SK-N-SH (cell line): ENCODE results near the gene NUCB1. TPM values are rescaled to one million over a fixed set of nuclear protein-coding genes. Genes with fewer than 3 reads are reported as not detected.

Experiments
- CTCF ChIA-PET: fragments of 300-600, 350-600 bp; formaldehyde crosslinking; extraction: SDS; loops from one replicate; lab custom pipeline; 2021; lab: Yijun Ruan, JAX
- POLR2A ChIA-PET: fragments of 350-600 bp; sonication (Branson Sonifier 250); formaldehyde crosslinking; extraction: SDS; loops from one replicate; lab custom pipeline; 2020; ENCODE audit warnings: antibody characterized with exemption, inconsistent platforms; lab: Yijun Ruan, JAX
- DNase-seq: peaks from one replicate; pipeline ENCODE4 v3.0.0; 2012
- H2AFZ ChIP-seq: fragments of 200-600 bp; sonication (generic); 2 replicates; pipeline ENCODE4 v1.8.1; 2016; ENCODE audit warnings: antibody characterized with exemption, mild to moderate bottlenecking, low read depth
- H3F3A ChIP-seq: fragments of 200-600 bp; sonication (generic); replicated peaks from 2 replicates; pipeline ENCODE3; 2016; ENCODE audit warnings: antibody characterized with exemption, mild to moderate bottlenecking; ENCODE audit not compliant: insufficient read depth
- H3K27ac ChIP-seq, 2 experiments: fragments of 200-500 bp in 1 of 2; fragments of 200-600 bp in 1 of 2; sonication (Bioruptor generic) in 1 of 2; sonication (generic), shearing (Covaris generic) in 1 of 2; 2 replicates each; pipeline versions ENCODE4 v1.5.1 to v1.6.1; 2014 to 2016; ENCODE audit warnings: low read depth in 2 of 2, inconsistent platforms in 1 of 2, low read length in 1 of 2, mild to moderate bottlenecking in 1 of 2, mixed read lengths in 1 of 2
- H3K27me3 ChIP-seq: fragments of 200-600 bp; sonication (generic), shearing (Covaris generic); 2 replicates; pipeline ENCODE4 v1.6.1; 2016; ENCODE audit warnings: mixed run types; ENCODE audit not compliant: insufficient read depth
- H3K36me3 ChIP-seq, 2 experiments: fragments of 200-500 bp in 1 of 2; fragments of 200-600 bp in 1 of 2; sonication (Bioruptor generic) in 1 of 2; sonication (generic) in 1 of 2; replicated peaks in 1 of 2; 2 replicates each; pipeline versions ENCODE3 to v1.5.1; 2014 to 2016; ENCODE audit warnings: low read length in 1 of 2, mild to moderate bottlenecking in 1 of 2; ENCODE audit not compliant: insufficient read depth in 2 of 2, control insufficient read depth in 1 of 2
- H3K4me1 ChIP-seq, 2 experiments: fragments of 200-500 bp in 1 of 2; fragments of 200-600 bp in 1 of 2; sonication (Bioruptor generic) in 1 of 2; sonication (generic), shearing (Covaris generic) in 1 of 2; 2 replicates each; pipeline versions ENCODE4 v1.5.1 to v1.6.1; 2014 to 2016; ENCODE audit warnings: low read depth in 1 of 2, low read length in 1 of 2, mixed run types in 1 of 2; ENCODE audit not compliant: insufficient read depth in 2 of 2, control insufficient read depth in 1 of 2
- H3K4me2 ChIP-seq: fragments of 200-600 bp; sonication (generic), shearing (Covaris generic); 2 replicates; pipeline ENCODE4 v1.6.1; 2017; ENCODE audit warnings: mixed run types
- H3K4me3 ChIP-seq, 2 experiments: fragments of 200-500 bp in 1 of 2; fragments of 200-600 bp in 1 of 2; sonication (Bioruptor generic) in 1 of 2; sonication (generic), shearing (Covaris generic) in 1 of 2; 2 replicates each; pipeline versions ENCODE4 v1.5.1 to v1.8.1; 2014 to 2016; ENCODE audit warnings: low read depth in 2 of 2, inconsistent platforms in 1 of 2, low read length in 1 of 2, mild to moderate bottlenecking in 1 of 2, mixed read lengths in 1 of 2, moderate library complexity in 1 of 2
- H3K79me2 ChIP-seq: fragments of 200-600 bp; sonication (generic); 2 replicates; pipeline ENCODE4 v1.8.1; 2017; ENCODE audit warnings: mild to moderate bottlenecking; ENCODE audit not compliant: insufficient read depth
- H3K9ac ChIP-seq: fragments of 200-600 bp; sonication (generic); 2 replicates; pipeline ENCODE4 v1.6.1; 2017; ENCODE audit warnings: mixed run types
- H3K9me2 ChIP-seq: fragments of 200-600 bp; sonication (generic); 2 replicates; pipeline ENCODE4 v1.6.1; 2017; ENCODE audit warnings: mixed run types
- H3K9me3 ChIP-seq: fragments of 200-600 bp; sonication (generic); 2 replicates; pipeline ENCODE4 v1.6.1; 2017; ENCODE audit warnings: mixed run types, mild to moderate bottlenecking, moderate library complexity
- H4K20me1 ChIP-seq: fragments of 200-600 bp; sonication (generic); 2 replicates; pipeline ENCODE4 v1.6.1; 2017; ENCODE audit warnings: mild to moderate bottlenecking, mixed run types; ENCODE audit not compliant: insufficient read depth
- ELF1 ChIP-seq: IDR thresholded peaks from 2 replicates; pipeline ENCODE4 v1.4.0; 2012
- FOSL2 ChIP-seq: IDR thresholded peaks from 2 replicates; pipeline ENCODE4 v1.4.0; 2012; ENCODE audit warnings: low read depth, mild to moderate bottlenecking, moderate library complexity, borderline replicate concordance
- GABPA ChIP-seq: IDR thresholded peaks from 2 replicates; pipeline ENCODE4 v1.4.0; 2012; ENCODE audit warnings: low read depth, mild to moderate bottlenecking
- MEF2A ChIP-seq: IDR thresholded peaks from 2 replicates; pipeline ENCODE4 v1.4.0; 2012; ENCODE audit warnings: low read depth, borderline replicate concordance
- POLR2AphosphoS5 ChIP-seq: IDR thresholded peaks from 2 replicates; pipeline ENCODE4 v1.6.1; 2012; ENCODE audit warnings: low read depth, low read length
- TEAD4 ChIP-seq: IDR thresholded peaks from 2 replicates; pipeline ENCODE4 v1.4.0; 2012; ENCODE audit warnings: mild to moderate bottlenecking, borderline replicate concordance; ENCODE audit not compliant: insufficient read depth
- YY1 ChIP-seq: IDR thresholded peaks from 2 replicates; pipeline ENCODE4 v1.4.0; 2012; ENCODE audit warnings: low read depth, mild to moderate bottlenecking
- whole genome bisulfite sequencing: methylation state at CpG from one replicate; pipeline ENCODE4 v1.1.6; 2017; ENCODE audit warnings: low lambda C conversion rate; 5-methylcytosine and 5-hydroxymethylcytosine counted together
- polyA plus RNA-seq, 3 experiments: library from polyadenylated mRNA; depleted of rRNA; stranded (reverse); fragments of >200 nt; gene quantifications; 2 replicates each; pipeline ENCODE4 v1.2.3, GENCODE V29; 2012
- TF ChIP-seq, protein P1 (sequence below): fragments of 150-350 bp; IDR thresholded peaks from 2 replicates; pipeline ENCODE4 v1.6.1; 2017; ENCODE audit warnings: antibody characterized with exemption, low read length, low read depth, borderline replicate concordance
- TF ChIP-seq, protein P2 (sequence below): IDR thresholded peaks from 2 replicates; pipeline ENCODE4; 2012
- TF ChIP-seq, protein P3 (sequence below): IDR thresholded peaks from 2 replicates; pipeline ENCODE4 v1.4.0; 2012; ENCODE audit warnings: low read depth
- TF ChIP-seq, protein P4 (sequence below): fragments of 200-600 bp; sonication (generic); IDR thresholded peaks from 2 replicates; pipeline ENCODE4 v1.6.1; 2017; ENCODE audit warnings: antibody characterized with exemption, mild to moderate bottlenecking, moderate library complexity

The NUCB1 gene
- polyA plus RNA-seq, 1 of the 3 experiments (the other 2 are of a cell fraction): 397 TPM

DNA sequence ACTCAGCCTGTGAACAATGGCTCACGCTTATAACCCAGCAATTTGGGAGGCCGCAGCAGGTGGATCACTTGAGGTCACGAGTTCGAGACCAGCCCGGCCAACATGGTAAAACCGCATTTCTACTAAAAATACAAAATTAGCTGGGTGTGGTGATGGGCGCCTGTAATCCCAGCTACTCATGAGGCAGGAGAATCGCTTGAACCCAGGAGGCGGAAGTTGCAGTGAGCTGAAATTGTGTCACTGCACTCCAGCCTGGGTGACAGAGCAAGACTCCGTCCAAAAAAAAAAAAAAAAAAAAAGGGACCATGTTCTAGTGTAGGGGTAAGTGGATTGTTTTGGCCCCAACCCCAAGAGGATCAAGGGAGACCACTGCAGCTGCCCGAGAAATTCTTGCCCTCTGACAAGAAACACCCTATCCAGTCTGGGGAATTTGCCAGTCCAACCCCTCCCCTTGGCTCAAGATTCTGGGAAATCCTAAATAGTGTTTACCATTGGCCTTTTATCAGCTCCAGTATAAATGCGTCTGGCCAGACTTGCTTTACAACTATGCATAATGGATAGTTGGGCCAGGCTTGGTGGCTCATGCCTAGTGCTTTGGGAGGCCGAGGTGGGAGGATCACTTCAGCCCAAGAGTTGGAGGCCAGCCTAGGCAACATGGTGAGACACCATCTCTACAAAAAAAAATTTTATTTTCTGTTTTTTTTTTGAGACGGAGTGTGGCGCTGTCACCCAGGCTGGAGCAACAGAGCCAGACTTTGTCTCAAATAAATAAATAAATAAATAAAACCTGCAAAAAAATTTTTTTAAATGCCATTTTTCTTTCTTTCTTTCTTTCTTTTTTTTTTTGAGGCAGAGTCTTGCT, 28.3 kb downstream of the NUCB1 start:
- Histone ChIP-seq H3K4me3 (no peak overlapping the region), H3K9me3 (no peaks in the 10 kb centered on the region), H3K27me3 (no peaks in the 10 kb centered on the region), H3K4me1 (peaks cover 5 to 7% of the 10 kb centered on the region in 2 experiments; a peak in 1 of 4 replicates), H2AFZ (no peak overlapping the region), H3F3A (peaks cover 18% of the 10 kb centered on the region), H4K20me1 (no peaks in the 10 kb centered on the region), H3K9ac (no peak overlapping the region), H3K36me3 (no peaks in the 10 kb centered on the region), H3K27ac (no peak overlapping the region), H3K79me2 (no peaks in the 10 kb centered on the region), H3K4me2 (no peak overlapping the region), H3K9me2 (no peaks in the 10 kb centered on the region)
- DNase-seq: no peak
- ChIA-PET POLR2A (no interaction called here), CTCF (interaction anchor here (0.9 kb wide), 1 partner anchor 92 kb away, joined by 3 read pairs; the partner anchor contains the start of gene HSD17B14)
- no peak for TF ChIP-seq ELF1
- TF ChIP-seq FOSL2: no peak
- TF ChIP-seq, protein P1, sequence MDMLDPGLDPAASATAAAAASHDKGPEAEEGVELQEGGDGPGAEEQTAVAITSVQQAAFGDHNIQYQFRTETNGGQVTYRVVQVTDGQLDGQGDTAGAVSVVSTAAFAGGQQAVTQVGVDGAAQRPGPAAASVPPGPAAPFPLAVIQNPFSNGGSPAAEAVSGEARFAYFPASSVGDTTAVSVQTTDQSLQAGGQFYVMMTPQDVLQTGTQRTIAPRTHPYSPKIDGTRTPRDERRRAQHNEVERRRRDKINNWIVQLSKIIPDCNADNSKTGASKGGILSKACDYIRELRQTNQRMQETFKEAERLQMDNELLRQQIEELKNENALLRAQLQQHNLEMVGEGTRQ: no peak
- no peak for TF ChIP-seq YY1
- TF ChIP-seq GABPA: no peak
- TF ChIP-seq, protein P2, sequence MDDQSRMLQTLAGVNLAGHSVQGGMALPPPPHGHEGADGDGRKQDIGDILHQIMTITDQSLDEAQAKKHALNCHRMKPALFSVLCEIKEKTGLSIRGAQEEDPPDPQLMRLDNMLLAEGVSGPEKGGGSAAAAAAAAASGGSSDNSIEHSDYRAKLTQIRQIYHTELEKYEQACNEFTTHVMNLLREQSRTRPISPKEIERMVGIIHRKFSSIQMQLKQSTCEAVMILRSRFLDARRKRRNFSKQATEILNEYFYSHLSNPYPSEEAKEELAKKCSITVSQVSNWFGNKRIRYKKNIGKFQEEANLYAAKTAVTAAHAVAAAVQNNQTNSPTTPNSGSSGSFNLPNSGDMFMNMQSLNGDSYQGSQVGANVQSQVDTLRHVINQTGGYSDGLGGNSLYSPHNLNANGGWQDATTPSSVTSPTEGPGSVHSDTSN: no peak
- no peak for TF ChIP-seq MEF2A
- TF ChIP-seq, protein P3, sequence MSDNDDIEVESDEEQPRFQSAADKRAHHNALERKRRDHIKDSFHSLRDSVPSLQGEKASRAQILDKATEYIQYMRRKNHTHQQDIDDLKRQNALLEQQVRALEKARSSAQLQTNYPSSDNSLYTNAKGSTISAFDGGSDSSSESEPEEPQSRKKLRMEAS: no peak
- no peak for TF ChIP-seq TEAD4
- WGBS: 90% methylated on average over 15 of the region's 15 CpGs

DNA sequence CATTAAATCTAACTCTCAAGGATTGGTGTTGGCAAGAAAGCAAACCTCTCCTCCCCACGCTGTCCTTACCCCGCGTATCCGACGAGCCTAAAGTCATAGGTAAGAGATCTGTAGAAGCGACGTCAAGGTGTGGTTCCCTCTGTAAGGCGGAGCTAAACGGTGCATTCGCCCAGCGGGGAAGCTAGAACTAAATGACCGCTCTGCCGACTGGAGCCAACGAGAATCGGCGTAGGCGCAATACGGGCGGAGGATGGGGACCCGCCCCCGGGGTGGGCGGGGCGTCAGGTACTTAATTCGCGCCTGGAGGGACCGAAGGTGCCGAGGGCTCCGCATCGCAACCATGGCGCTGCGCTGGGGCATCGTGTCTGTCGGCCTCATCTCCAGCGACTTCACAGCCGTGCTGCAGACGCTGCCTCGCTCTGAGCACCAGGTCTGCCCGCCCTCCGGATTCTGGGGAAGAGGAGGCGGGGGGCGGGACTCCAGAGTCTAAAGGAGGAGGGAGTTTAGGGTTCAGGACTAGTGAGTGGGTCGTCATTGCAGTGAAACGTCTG, 33.3 kb downstream of the NUCB1 start, which contains the start of gene DHDH:
Gene DHDH (plus strand): TSS at position 318 of the 551 bp plus-strand sequence. CDS start 23 bp downstream, at position 341.
- Histone ChIP-seq H3K4me3 (peak within 1 kb of the TSS; percentile 56 to 73), H3K36me3 (no peaks in the 10 kb centered on the region), H3K27ac (no peak within 1 kb of the TSS), H3F3A (peaks cover 9% of the 10 kb centered on the region), H3K9me3 (no peaks in the 10 kb centered on the region), H3K9ac (peak within 1 kb of the TSS; percentile 38; the same call in 1 of the 2 replicates), H4K20me1 (no peaks in the 10 kb centered on the region), H3K9me2 (no peaks in the 10 kb centered on the region), H2AFZ (peak within 1 kb of the TSS; percentile 90), H3K4me2 (peak within 1 kb of the TSS; percentile 88), H3K79me2 (no peaks in the 10 kb centered on the region), H3K4me1 (peaks cover 3 to 9% of the 10 kb centered on the region in 2 experiments; a peak in 1 of 4 replicates), H3K27me3 (no peaks in the 10 kb centered on the region)
- 1% methylated on average over 31 of the region's 43 CpGs for WGBS
- TF ChIP-seq, protein P3: peak; percentile 16; the same call in 1 of the 2 replicates
- TF ChIP-seq, protein P4, sequence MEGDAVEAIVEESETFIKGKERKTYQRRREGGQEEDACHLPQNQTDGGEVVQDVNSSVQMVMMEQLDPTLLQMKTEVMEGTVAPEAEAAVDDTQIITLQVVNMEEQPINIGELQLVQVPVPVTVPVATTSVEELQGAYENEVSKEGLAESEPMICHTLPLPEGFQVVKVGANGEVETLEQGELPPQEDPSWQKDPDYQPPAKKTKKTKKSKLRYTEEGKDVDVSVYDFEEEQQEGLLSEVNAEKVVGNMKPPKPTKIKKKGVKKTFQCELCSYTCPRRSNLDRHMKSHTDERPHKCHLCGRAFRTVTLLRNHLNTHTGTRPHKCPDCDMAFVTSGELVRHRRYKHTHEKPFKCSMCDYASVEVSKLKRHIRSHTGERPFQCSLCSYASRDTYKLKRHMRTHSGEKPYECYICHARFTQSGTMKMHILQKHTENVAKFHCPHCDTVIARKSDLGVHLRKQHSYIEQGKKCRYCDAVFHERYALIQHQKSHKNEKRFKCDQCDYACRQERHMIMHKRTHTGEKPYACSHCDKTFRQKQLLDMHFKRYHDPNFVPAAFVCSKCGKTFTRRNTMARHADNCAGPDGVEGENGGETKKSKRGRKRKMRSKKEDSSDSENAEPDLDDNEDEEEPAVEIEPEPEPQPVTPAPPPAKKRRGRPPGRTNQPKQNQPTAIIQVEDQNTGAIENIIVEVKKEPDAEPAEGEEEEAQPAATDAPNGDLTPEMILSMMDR: no peak
- 0 out of 2 replicates have a peak, but pooled peaks have one; percentile 18 for TF ChIP-seq POLR2AphosphoS5
- CTCF ChIA-PET: interaction anchor here (0.9 to 1.6 kb wide), 2 partner anchors 20 to 38 kb away, joined by 3 to 6 read pairs; no protein-coding TSS in a partner anchor
- peak; percentile 87 for DNase-seq
- POLR2A ChIA-PET: interaction anchor here (1.4 kb wide), 1 partner anchor 21 kb away, joined by 4 read pairs; the partner anchor contains the start of gene BAX
